ENCODE results near the gene PSMC3IP.

Gene PSMC3IP

GRCh38 chr17:42565523-42566214 is 11.9 kb downstream of the PSMC3IP start:
- H3K4me1 ChIP-seq (ENCODE audit: control insufficient read depth in 2 of 2, insufficient read depth in 1 of 2, low read depth in 1 of 2, low read length in 2 of 2), result peaks cover 15 to 16% of the 10 kb centered on the region in 2 donors
- no peak overlapping the region for H4K91ac ChIP-seq (ENCODE audit: low read depth, low read length, poor library complexity)
- no peak overlapping the region for H2AK5ac ChIP-seq (ENCODE audit: low read depth, low read length)
- no peaks in the 10 kb centered on the region for H3K27me3 ChIP-seq (ENCODE audit: control insufficient read depth in 3 of 3, insufficient read depth in 3 of 3, low read depth in 1 of 3, low read length in 3 of 3)
- H3K9me3 ChIP-seq (replicated peaks in 1 of 2; ENCODE audit: control insufficient read depth in 2 of 2, insufficient read depth in 1 of 2, low read depth in 1 of 2, low read length in 2 of 2), result no peaks in the 10 kb centered on the region
- no CpG with 5 or more reads among the region's 16 CpGs for WGBS, 2 donors (ENCODE audit: extremely low coverage in 2 of 2, insufficient read length in 2 of 2, insufficient replicate concordance in 1 of 2)
- no peak overlapping the region for H2BK12ac ChIP-seq (ENCODE audit: low read length)
- no peak overlapping the region for H4K8ac ChIP-seq (ENCODE audit: low read depth, low read length)
- H2BK5ac ChIP-seq (ENCODE audit: low read length), result no peak overlapping the region
- peaks cover 24% of the 10 kb centered on the region for H3K79me1 ChIP-seq (ENCODE audit: low read depth, low read length)
- no peak overlapping the region for H2BK120ac ChIP-seq (ENCODE audit: low read depth, low read length)
- no peak overlapping the region for H3K4me2 ChIP-seq (ENCODE audit: insufficient read depth, low read length, poor library complexity, severe bottlenecking)
- H3K14ac ChIP-seq (ENCODE audit: low read length), result no peak overlapping the region
- peak overlapping the region; percentile 25 for H3K9ac ChIP-seq (ENCODE audit: low read depth, low read length, poor library complexity)
- H3K18ac ChIP-seq (ENCODE audit: low read length), result no peak overlapping the region
- peaks cover 34 to 59% of the 10 kb centered on the region in 2 donors for H3K36me3 ChIP-seq (replicated peaks in 1 of 2; ENCODE audit: control insufficient read depth in 2 of 2, insufficient read depth in 2 of 2, low read length in 2 of 2)
- H3K23ac ChIP-seq (ENCODE audit: low read depth, low read length, poor library complexity), result no peak overlapping the region
- H3K4me3 ChIP-seq (ENCODE audit: low read length in 2 of 2), result no peak overlapping the region
- no peak overlapping the region for H2BK15ac ChIP-seq (ENCODE audit: low read length)
- no peak overlapping the region for H3K27ac ChIP-seq (replicated peaks; ENCODE audit: low read length)
- no peak overlapping the region for H2AFZ ChIP-seq (ENCODE audit: low read length)
- H3K4ac ChIP-seq (ENCODE audit: low read length), result no peak overlapping the region
- DNase-seq (ENCODE audit: low spot score), result no peak

- no CpG with 5 or more reads among the region's 15 CpGs for WGBS, 2 donors (ENCODE audit: extremely low coverage in 2 of 2, insufficient read length in 2 of 2, insufficient replicate concordance in 1 of 2)
- H2AFZ ChIP-seq (ENCODE audit: low read length), result no peak overlapping the region
- no peak overlapping the region for H3K27ac ChIP-seq (replicated peaks; ENCODE audit: low read length)
- no peak overlapping the region for H2BK12ac ChIP-seq (ENCODE audit: low read length)
- H3K36me3 ChIP-seq (replicated peaks in 1 of 2; ENCODE audit: control insufficient read depth in 2 of 2, insufficient read depth in 2 of 2, low read length in 2 of 2), result peaks cover 31 to 53% of the 10 kb centered on the region in 2 donors
- no peak overlapping the region for H4K8ac ChIP-seq (ENCODE audit: low read depth, low read length)
- H3K9ac ChIP-seq (ENCODE audit: low read depth, low read length, poor library complexity), result no peak overlapping the region
- DNase-seq (ENCODE audit: low spot score), result no peak
- H2BK120ac ChIP-seq (ENCODE audit: low read depth, low read length), result no peak overlapping the region
- peaks cover 24% of the 10 kb centered on the region for H3K79me1 ChIP-seq (ENCODE audit: low read depth, low read length)
- no peaks in the 10 kb centered on the region for H3K27me3 ChIP-seq (ENCODE audit: control insufficient read depth in 3 of 3, insufficient read depth in 3 of 3, low read depth in 1 of 3, low read length in 3 of 3)
- peaks cover 15 to 16% of the 10 kb centered on the region in 2 donors for H3K4me1 ChIP-seq (ENCODE audit: control insufficient read depth in 2 of 2, insufficient read depth in 1 of 2, low read depth in 1 of 2, low read length in 2 of 2)
- H2BK5ac ChIP-seq (ENCODE audit: low read length), result no peak overlapping the region
- no peak overlapping the region for H2AK5ac ChIP-seq (ENCODE audit: low read depth, low read length)
- no peaks in the 10 kb centered on the region for H3K9me3 ChIP-seq (replicated peaks in 1 of 2; ENCODE audit: control insufficient read depth in 2 of 2, insufficient read depth in 1 of 2, low read depth in 1 of 2, low read length in 2 of 2)
- H3K4ac ChIP-seq (ENCODE audit: low read length), result no peak overlapping the region
- no peak overlapping the region for H3K18ac ChIP-seq (ENCODE audit: low read length)
- H2BK15ac ChIP-seq (ENCODE audit: low read length), result no peak overlapping the region
- H3K23ac ChIP-seq (ENCODE audit: low read depth, low read length, poor library complexity), result no peak overlapping the region
- peak overlapping the region in 1 of 2 donors; percentile 10 for H3K4me3 ChIP-seq (ENCODE audit: low read length in 2 of 2)
- no peak overlapping the region for H4K91ac ChIP-seq (ENCODE audit: low read depth, low read length, poor library complexity)
- no peak overlapping the region for H3K4me2 ChIP-seq (ENCODE audit: insufficient read depth, low read length, poor library complexity, severe bottlenecking)
- no peak overlapping the region for H3K14ac ChIP-seq (ENCODE audit: low read length)
These were observed 12.6 kb downstream of the PSMC3IP start for GRCh38 chr17:42564815-42565522.

DNA sequence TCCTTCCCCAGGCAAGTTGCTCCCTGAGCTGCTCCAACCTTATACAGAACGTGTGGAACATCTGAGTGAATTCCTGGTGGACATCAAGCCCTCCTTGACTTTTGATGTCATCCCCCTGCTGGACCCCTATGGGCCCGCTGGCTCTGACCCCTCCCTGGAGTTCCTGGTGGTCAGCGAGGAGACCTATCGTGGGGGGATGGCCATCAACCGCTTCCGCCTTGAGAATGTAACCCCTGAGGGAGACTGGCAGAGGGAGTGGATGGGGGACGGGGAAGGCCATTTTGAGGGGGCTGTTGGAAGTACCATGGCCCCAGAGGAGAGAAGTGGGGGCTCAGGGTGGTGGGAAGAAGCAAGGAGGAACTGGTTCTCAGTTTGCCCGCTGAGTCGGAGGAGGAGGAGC is 13.6 kb downstream of the PSMC3IP start:
- H3K18ac ChIP-seq (ENCODE audit: low read length), result no peak overlapping the region
- H3K4me3 ChIP-seq (ENCODE audit: low read length in 2 of 2), result peak overlapping the region in 1 of 2 donors; percentile 66
- DNase-seq (ENCODE audit: low spot score), result no peak
- no peak overlapping the region for H3K4ac ChIP-seq (ENCODE audit: low read length)
- WGBS, 2 donors (ENCODE audit: extremely low coverage in 2 of 2, insufficient read length in 2 of 2, insufficient replicate concordance in 1 of 2), result no CpG with 5 or more reads among the region's 9 CpGs
- H3K4me1 ChIP-seq (ENCODE audit: control insufficient read depth in 2 of 2, insufficient read depth in 1 of 2, low read depth in 1 of 2, low read length in 2 of 2), result peaks cover 15 to 16% of the 10 kb centered on the region in 2 donors
- peaks cover 24% of the 10 kb centered on the region for H3K79me1 ChIP-seq (ENCODE audit: low read depth, low read length)
- no peak overlapping the region for H2BK15ac ChIP-seq (ENCODE audit: low read length)
- no peak overlapping the region for H3K4me2 ChIP-seq (ENCODE audit: insufficient read depth, low read length, poor library complexity, severe bottlenecking)
- no peak overlapping the region for H3K9ac ChIP-seq (ENCODE audit: low read depth, low read length, poor library complexity)
- H3K27me3 ChIP-seq (ENCODE audit: control insufficient read depth in 3 of 3, insufficient read depth in 3 of 3, low read depth in 1 of 3, low read length in 3 of 3), result no peaks in the 10 kb centered on the region
- no peak overlapping the region for H3K23ac ChIP-seq (ENCODE audit: low read depth, low read length, poor library complexity)
- peaks cover 23 to 43% of the 10 kb centered on the region in 2 donors for H3K36me3 ChIP-seq (replicated peaks in 1 of 2; ENCODE audit: control insufficient read depth in 2 of 2, insufficient read depth in 2 of 2, low read length in 2 of 2)
- no peak overlapping the region for H4K91ac ChIP-seq (ENCODE audit: low read depth, low read length, poor library complexity)
- no peak overlapping the region for H2BK12ac ChIP-seq (ENCODE audit: low read length)
- no peak overlapping the region for H3K14ac ChIP-seq (ENCODE audit: low read length)
- H2AK5ac ChIP-seq (ENCODE audit: low read depth, low read length), result no peak overlapping the region
- H2AFZ ChIP-seq (ENCODE audit: low read length), result no peak overlapping the region
- H2BK5ac ChIP-seq (ENCODE audit: low read length), result no peak overlapping the region
- no peaks in the 10 kb centered on the region for H3K9me3 ChIP-seq (replicated peaks in 1 of 2; ENCODE audit: control insufficient read depth in 2 of 2, insufficient read depth in 1 of 2, low read depth in 1 of 2, low read length in 2 of 2)
- H3K27ac ChIP-seq (replicated peaks; ENCODE audit: low read length), result no peak overlapping the region
- H2BK120ac ChIP-seq (ENCODE audit: low read depth, low read length), result no peak overlapping the region
- no peak overlapping the region for H4K8ac ChIP-seq (ENCODE audit: low read depth, low read length)

- H3K4me3 ChIP-seq (ENCODE audit: low read length in 2 of 2), result peak overlapping the region in 1 of 2 donors; percentile 66
- no peak overlapping the region for H2BK5ac ChIP-seq (ENCODE audit: low read length)
- no peak overlapping the region for H3K27ac ChIP-seq (replicated peaks; ENCODE audit: low read length)
- peaks cover 22% of the 10 kb centered on the region for H3K79me1 ChIP-seq (ENCODE audit: low read depth, low read length)
- H4K8ac ChIP-seq (ENCODE audit: low read depth, low read length), result no peak overlapping the region
- no peak overlapping the region for H4K91ac ChIP-seq (ENCODE audit: low read depth, low read length, poor library complexity)
- H3K27me3 ChIP-seq (ENCODE audit: control insufficient read depth in 3 of 3, insufficient read depth in 3 of 3, low read depth in 1 of 3, low read length in 3 of 3), result no peaks in the 10 kb centered on the region
- no peak overlapping the region for H2BK120ac ChIP-seq (ENCODE audit: low read depth, low read length)
- no peak overlapping the region for H3K23ac ChIP-seq (ENCODE audit: low read depth, low read length, poor library complexity)
- H2AFZ ChIP-seq (ENCODE audit: low read length), result no peak overlapping the region
- H3K9ac ChIP-seq (ENCODE audit: low read depth, low read length, poor library complexity), result no peak overlapping the region
- no peak for DNase-seq (ENCODE audit: low spot score)
- no peak overlapping the region for H3K4me2 ChIP-seq (ENCODE audit: insufficient read depth, low read length, poor library complexity, severe bottlenecking)
- no peak overlapping the region for H2AK5ac ChIP-seq (ENCODE audit: low read depth, low read length)
- H3K4ac ChIP-seq (ENCODE audit: low read length), result no peak overlapping the region
- H3K18ac ChIP-seq (ENCODE audit: low read length), result no peak overlapping the region
- peaks cover 15 to 16% of the 10 kb centered on the region in 2 donors for H3K4me1 ChIP-seq (ENCODE audit: control insufficient read depth in 2 of 2, insufficient read depth in 1 of 2, low read depth in 1 of 2, low read length in 2 of 2)
- no peaks in the 10 kb centered on the region for H3K9me3 ChIP-seq (replicated peaks in 1 of 2; ENCODE audit: control insufficient read depth in 2 of 2, insufficient read depth in 1 of 2, low read depth in 1 of 2, low read length in 2 of 2)
- H2BK12ac ChIP-seq (ENCODE audit: low read length), result no peak overlapping the region
- no peak overlapping the region for H2BK15ac ChIP-seq (ENCODE audit: low read length)
- peaks cover 22 to 39% of the 10 kb centered on the region in 2 donors for H3K36me3 ChIP-seq (replicated peaks in 1 of 2; ENCODE audit: control insufficient read depth in 2 of 2, insufficient read depth in 2 of 2, low read length in 2 of 2)
- no CpG with 5 or more reads among the region's 1 CpG for WGBS, 2 donors (ENCODE audit: extremely low coverage in 2 of 2, insufficient read length in 2 of 2, insufficient replicate concordance in 1 of 2)
- no peak overlapping the region for H3K14ac ChIP-seq (ENCODE audit: low read length)
These were observed 14.0 kb downstream of the PSMC3IP start for GRCh38 chr17:42563543-42563942.
